Keratinocyte (primary cell): ENCODE data around the gene GRK5.

Experiments
- CTCF ChIP-seq, 3 experiments: IDR thresholded peaks in 1 of 3; conservative IDR thresholded peaks in 1 of 3; optimal IDR thresholded peaks in 1 of 3; 2 replicates in 2 of 3; 3 replicates in 1 of 3; pipeline versions ENCODE3 to v1.5.1; 2011; ENCODE audit warnings: low read length in 3 of 3, mild to moderate bottlenecking in 3 of 3, moderate library complexity in 2 of 3, control low read depth in 1 of 3, inconsistent platforms in 1 of 3; ENCODE audit not compliant: insufficient read depth in 2 of 3; ENCODE audit errors: extremely low read depth in 1 of 3
- EZH2 ChIP-seq: IDR thresholded peaks from one replicate; pipeline ENCODE4 v1.6.1; 2012; ENCODE audit warnings: inconsistent platforms, mild to moderate bottlenecking, low read length, moderate library complexity

GRCh38 chr10:119285495-119286267 is 78.3 kb downstream of the GRK5 start:
- TF ChIP-seq CTCF (optimal IDR thresholded peaks at IDR 0.05 in 1 of 3, IDR thresholded peaks at IDR 0.05 in 1 of 3, conservative IDR thresholded peaks at IDR 0.05 in 1 of 3; ENCODE audit: extremely low read depth in 1 of 3, insufficient read depth in 2 of 3, low read length in 3 of 3) (no peak), EZH2 (no peak)
